RCC 7860 (cell line): ENCODE data around the gene NBPF1.
"Not testable (repeated sequence)": the region's sequence is repeated elsewhere in the genome, so short reads cannot be mapped to it uniquely, and the experiment has no call there.

Experiments
- DNase-seq: peaks from one replicate; pipeline ENCODE4 v3.0.0-alpha.2; 2015; ENCODE audit warnings: low spot score
- FAIRE-seq: peaks from 2 replicates; lab custom pipeline; 2012; peaks lifted over from hg19 to GRCh38; lab: Jason Lieb, UNC

Gene NBPF1

DNA sequence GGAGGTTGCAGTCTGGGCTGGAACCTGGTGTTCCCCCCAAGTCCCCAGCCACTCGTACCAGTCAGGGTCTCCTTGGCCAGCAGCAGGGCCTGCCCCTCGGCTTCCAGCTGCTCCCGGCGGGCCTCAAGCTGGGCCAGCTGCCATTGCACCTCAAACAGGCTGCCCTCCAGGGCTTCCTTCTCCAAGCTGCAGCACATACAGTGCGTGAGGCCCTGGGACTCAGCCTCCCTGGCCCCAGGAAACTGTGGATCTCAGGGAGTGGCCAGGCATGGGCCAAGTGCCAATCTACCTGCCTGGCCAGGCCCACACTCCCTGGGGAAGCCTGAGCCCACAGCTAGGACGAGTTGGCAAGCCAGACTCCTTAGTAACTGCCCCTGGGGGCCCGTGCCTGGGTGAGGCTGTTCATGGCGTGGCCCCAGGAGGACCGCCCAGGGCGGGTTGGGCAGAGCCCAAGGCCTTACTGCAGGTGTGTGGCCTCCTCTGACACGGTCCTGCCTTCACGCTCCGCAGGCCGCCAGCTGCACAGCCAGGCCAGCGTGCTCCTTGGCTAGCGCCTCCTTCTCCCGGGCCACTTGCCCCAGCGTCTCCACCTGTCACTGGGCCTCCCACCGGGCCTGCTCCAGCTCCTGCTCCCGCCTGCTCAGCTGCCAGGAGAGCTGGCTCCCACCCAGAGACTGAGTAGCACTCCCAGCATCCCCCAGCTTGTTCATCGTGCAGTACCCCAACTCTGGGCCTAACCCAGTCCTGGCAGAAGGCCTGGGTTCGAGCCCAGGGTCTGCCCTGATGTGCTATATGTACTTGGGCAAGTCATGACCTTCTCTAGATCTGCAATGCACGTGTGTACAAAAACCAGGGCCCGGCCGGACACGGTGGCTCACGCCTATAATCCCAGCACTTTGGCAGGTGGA, 10.7 kb upstream of the NBPF1 start:
- not testable (repeated sequence) for FAIRE-seq
- DNase-seq, result peak; percentile 64

DNA sequence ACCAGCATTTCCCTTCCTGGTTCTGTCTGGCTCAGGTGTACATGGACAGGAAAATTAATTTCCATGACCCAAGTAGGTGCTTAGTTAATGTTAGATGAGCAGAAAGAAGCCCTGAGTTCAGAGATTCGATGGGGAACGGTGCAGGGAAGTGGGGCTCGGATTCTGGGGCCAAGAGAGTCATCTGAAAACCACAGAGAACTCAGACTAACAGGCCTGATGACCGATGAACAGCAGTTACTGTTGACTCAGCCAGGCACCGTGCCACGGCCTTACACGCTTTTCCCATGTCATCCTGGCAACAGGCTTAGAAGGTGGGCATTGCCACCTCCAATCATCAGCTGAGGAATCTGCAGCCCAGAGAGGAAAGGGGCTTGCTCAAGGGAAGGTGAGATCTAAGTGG, 10.0 kb upstream of the NBPF1 start:
- DNase-seq, result peak; percentile 85

DNA sequence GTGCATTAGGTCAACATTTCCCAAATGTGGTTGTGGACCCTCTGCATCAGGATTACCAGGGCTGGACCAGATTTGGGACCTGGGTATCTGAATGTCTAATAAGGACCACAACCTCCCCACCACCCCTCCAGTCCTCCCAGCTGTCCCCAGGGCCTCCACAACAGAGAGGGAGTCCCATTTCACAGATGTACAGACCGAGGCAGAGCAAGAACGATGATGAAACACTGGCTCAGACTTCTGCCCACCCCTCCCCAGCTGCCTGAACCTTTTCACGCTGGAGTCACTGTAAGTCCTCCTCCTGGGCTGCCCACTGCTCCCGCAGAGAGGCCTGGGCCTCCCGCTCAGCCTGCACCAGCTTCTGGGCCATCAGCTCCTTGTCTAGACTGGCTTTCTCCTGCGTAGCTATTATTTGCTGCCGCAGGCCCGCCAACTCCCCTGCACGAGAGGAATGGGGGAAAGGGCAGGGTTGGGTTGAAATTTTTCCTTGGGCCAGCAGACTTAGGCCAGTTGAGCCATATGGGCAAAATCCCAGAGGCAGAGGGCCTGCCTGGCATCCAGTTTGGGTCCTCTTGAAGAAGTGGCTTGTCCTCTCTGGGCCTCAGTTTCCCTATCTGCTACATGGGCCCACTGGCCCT, 8.4 kb upstream of the NBPF1 start:
- not testable (repeated sequence) for FAIRE-seq, DNase-seq

More for the DNA sequence above, 10.0 kb upstream of the NBPF1 start:
- peak; percentile 81 for FAIRE-seq

DNA sequence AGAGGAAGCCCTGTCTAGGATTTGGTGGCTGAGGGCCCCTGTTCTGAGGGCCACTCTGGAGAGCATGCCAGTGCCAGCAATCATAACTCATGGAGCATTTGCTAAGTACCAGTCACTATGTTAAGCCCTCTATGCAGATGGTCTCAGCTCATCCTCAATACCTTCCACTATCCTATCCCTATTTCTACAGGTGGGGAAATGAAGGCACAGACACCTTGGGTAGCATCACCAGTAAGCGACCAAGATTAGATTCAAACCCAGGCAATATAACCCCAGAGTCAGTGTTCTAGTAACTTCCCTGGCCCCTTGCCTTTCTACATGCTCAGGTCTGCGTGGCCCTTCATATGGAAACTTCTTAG, 7.9 kb upstream of the NBPF1 start:
- FAIRE-seq (no peak), DNase-seq (no peak)

DNA sequence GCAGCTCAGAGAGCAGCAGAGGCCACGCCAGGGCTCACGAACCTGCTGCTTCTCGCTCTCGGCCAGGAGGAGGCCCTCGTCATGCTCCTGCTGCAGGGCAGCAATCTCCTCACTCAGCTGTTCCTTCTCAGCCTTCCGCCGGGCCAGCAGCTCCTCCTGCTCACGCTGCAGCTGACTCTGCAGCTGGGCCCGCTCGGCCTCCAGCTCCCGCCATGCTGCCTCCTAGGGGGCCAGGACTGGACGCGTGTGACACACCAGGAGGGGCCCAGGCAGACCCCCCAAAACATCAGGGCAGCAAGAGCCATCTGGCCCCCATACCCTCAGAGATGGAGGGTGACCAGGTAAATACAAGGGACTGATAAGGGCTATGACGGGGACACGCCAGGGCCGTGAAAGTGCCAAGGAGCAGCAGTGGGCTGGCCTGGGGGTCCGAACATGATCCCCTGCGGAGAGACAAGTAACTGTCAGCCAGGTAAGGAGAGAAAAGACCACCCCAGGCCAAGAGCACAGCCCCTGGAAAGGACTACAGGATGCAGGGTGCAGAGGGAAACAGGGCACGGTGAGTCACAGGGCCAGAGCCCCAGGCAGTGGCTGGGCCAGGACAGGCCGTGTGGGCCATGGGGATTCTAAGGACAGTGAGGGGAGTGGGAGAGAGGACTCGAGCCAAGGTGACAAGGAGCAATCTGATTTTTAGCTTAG, 6.6 kb upstream of the NBPF1 start:
- not testable (repeated sequence) for DNase-seq, FAIRE-seq

DNA sequence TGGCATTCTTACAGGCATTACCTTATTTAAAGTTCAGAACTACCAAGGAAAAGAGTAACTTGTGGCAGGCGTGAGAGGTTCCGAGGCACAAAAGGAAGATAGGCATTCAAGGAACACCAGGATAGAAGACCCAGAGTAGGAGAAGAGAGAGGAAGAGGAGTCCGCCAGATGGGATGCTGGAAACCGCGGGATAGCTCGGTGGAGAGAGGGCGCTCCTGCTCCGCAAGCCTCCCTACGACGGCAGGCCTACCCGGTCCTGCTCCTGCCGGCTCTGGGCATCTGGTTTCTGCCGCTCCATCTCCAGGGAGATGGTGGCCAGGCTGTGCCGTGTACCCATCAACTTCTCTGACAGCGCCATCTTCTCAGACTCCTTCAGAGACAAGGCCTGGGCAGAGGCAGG, 5.4 kb upstream of the NBPF1 start:
- DNase-seq (no peak), FAIRE-seq (no peak)

DNA sequence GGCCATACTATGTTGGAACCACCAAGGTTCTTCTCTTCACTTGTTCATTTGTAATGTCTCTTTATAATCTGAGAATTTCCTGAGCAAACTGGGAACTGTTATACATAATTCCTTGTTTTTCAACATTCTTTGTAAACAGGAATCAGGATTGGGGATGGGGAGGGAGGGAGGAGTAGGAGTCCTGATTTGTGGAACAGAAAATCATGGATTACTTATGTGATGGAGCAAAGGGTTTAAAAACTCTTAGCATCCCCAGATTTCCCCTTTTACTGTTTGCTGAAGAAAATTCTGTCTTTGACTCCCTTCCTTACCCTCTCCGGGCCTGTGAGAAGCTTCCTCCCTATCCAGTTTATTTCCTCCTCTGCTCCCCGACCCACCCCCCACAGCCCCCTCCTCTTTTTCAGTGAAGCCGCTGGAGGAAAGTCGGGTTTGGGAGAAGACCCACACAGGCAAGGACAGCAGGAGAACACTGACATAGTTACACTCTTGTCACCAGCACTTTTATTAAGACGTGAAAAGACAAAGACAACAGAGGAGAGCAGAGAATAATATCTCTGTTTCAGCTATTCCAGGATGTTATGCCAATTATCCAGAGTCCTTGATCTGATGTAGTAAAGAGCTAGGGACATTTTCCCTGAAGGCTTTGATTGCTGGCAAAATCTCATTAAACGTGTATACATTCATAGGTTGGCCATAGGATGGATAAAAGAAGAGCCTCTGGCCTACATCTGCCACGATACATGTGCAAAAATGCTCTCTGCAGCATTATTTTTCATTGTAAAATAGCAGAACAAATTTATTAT, 4.6 kb upstream of the NBPF1 start:
- DNase-seq (no peak), FAIRE-seq (no peak)

DNA sequence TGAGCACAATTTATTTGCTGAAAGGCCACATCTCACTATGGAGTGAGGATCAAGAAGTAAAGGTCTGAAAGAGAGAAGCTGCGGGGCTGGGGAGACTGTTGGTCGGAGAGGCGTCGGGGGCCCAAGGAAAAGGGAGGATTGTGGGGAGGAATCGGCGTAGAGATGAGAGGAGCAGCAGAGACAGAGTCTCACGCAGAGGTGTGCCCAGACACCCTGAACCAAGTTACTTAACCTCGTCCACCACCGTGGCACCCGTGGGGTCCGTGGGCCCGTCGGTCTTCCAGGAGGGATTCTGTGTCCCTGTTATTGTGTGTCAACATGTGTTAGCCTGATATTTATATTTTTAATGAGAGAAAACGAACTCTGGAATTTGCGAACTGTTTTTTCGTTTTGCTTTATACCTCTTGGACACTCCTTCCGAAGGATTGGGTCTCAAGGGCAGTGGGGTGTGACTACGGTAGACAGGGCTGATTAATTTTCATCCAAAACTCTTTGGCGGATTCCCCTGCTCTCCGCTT, 3.8 kb upstream of the NBPF1 start:
- DNase-seq (no peak), FAIRE-seq (no peak)

DNA sequence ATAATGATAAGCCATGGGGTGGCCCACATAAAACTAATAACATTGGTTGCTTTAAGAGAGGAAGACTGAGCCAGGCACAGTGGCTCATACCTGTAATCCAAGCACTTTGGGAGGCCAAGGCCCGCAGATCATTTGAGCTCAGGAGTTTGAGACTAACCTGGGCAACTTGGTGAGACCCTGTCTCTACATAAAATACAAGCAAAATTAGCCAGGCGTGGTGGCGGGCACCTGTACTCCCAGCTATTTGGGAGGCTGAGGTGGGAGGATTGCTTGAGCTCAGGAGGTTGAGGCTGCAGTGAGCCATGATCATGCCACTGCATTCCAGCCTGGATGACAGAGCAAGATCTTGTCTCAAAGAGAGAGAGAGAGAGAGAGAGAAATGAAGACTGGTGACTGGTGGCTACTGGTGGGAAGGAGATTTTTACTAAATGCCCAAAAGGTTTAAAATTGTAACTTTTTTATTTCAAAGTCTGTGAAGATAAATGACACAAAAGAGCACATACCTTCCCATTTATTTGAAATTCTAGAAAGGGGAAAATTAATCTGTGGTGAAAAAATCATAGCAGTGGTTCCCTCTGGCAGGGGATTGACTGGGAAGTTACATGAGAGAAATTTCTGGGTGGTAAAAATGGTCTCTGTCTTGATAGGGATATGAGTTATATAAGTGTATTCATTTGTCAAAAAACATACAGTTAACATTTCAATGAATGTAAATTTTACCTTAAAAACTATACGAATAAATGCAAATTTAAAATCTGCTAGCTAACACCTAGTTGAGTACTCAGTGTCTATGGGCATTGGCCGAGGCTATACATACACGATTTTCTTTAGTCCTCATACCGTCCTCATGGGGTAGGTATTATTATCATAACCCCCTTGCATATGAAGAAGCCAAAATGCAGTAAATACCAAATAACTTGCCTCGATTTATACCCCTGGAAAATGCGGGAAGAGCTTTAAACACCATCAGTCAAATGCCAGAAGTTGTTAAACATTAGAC, 2.2 kb upstream of the NBPF1 start:
- no peak for FAIRE-seq
- no peak for DNase-seq

DNA sequence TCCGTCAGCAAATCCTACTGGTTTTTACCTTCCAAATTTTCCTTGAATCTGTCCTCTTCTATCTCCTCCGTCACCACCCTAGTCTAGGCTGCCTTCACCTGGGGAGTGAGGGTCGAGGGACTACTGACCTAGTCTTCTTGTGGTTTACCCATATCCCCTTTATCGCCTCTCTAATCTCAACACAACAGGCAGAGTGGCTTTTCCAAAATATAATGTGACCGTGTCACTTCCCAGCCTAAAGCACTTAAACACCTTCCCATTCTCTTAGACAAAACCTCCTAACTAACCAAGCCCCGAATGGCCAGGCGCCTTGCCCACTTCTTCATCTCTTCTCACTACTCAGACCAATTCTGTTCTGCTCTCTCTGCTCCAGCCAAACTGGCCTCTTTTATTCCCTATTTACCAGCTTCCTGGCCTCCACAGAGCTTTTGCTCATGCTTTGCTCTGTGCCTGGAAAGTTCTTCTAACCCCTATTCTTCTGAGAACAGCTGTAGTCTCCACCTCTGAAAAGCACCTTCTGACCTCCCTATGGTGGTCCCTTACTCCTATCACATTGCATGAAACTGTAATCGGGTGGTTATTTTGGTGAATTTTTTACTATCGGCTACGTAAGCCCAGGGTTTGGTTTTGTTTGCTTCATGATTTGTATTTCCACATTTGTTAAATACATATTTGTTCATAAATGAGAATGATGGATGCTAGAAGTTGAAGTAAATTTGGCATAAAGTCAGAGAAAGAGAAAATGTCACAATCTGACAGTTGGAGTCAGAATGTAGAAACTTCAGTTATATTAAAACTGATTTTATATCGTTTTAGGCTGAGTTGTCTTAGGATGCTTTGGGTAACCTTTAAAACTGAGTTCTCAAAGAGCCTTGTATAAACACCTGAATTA, 1.2 kb upstream of the NBPF1 start:
- no peak for DNase-seq
- FAIRE-seq, result no peak

DNA sequence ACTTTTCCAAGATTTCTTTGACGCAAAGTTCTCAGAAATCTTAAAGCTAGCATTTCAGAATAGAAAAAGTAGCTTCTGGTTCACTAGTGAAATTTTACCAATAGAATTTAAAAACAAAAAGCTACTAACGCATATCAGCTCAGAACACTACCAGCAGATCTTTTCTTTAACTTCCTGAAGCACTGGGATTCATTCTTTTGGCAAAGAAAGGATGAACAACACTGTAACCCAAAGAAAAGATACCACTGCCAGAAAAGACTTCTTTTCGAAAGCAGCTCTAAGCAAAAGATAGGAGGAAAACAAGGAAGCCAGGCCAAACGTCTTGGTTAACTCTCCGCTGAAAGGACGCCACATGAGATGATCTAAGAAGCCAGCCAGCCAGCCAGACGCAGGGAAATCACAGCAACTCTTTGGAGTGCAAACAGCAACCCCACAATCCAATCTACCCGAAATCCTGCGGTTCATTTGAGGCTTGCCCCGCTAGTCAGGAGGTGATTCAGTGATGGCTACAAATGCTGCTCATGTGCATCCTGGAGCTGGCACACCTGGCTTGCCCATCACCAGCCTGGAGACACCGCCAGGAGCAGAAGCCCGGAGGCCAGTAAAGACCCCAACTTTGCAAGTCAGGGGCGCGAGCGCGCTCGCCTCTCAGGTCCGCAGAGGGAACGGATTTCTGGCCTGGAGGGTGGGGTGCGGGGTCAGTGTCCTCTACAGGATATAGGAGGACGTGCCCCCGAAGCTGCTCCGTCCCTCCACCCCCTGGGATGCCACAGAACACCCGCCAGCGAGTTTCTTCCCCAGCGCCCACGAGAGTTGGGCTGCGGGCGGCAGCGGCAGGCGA, 812 bp downstream of the NBPF1 start:
- FAIRE-seq, result no peak

DNA sequence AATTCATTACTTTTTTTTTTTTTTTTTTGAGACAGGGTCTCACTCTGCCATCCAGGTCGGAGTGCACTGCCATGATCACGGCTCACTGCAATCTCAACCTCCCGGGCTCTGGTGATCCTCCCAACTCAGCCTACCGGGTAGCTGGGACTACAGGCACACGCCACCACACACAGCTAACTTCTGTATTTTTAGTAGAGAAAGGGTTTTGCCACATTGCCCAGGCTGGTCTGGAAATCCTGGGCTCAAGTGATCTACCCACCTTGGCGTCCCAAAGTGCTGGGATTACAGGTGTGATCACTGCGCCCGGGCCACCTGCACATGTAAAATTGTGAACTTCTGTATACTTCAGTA, 1.4 kb downstream of the NBPF1 start:
- FAIRE-seq, DNase-seq: not testable (repeated sequence)

More for the DNA sequence above, 812 bp downstream of the NBPF1 start:
- DNase-seq, result peak; percentile 57

DNA sequence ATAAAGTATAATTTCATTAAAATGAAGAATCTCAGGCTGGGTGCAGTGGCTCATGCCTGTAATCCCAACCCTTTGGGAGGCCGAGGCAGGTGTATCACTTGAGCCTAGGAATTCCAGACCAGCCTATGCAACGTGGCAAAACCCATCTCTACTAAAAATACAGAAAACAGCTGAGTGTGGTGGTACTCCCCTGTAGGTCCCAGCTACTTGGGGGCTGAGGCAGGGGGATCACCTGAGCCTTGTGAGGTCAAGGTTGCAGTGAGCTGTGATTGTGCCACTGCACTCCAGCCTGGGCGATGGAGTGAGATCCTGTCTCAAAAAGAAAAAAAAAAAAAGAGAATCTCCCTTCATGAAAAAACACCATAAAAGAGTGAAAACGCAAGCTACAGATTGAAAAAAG, 2.2 kb downstream of the NBPF1 start:
- FAIRE-seq, DNase-seq: not testable (repeated sequence)

DNA sequence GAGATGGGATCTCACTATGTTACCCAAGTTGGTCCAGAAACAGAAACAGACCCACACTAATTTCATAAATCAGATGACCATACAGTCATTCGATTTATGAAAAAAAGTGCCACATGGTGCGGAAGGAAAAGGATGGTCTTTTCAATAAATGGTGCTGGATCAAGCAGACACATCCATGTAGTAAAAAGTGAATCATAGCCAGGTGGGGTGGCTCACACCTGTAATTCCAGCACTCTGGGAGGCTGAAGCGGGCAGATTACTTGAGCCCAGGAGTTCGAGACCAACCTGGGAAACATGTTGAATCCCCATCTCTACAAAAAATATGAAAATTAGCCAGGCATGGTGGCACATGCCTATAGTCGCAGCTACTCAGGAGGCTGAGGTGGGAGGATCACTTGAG, 2.8 kb downstream of the NBPF1 start:
- not testable (repeated sequence) for DNase-seq, FAIRE-seq

DNA sequence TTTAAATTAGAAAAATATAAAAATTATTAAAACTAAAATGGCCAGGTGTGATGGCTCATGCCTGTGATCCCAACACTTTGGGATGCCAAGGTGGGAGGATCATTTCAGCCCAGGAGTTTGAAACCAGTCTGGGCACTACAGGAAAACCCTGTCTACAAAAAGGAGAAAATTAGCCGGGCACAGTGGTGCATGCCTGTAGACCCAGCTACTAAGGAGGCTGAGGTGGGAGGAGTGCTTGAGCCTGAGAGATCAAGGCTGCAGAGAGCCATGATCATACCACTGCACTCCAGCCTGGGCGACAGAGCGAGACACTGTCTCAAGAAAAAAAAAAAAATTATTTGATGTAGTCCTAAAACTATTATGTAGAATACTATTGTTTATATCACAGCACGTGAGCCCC, 3.6 kb downstream of the NBPF1 start:
- not testable (repeated sequence) for DNase-seq, FAIRE-seq

DNA sequence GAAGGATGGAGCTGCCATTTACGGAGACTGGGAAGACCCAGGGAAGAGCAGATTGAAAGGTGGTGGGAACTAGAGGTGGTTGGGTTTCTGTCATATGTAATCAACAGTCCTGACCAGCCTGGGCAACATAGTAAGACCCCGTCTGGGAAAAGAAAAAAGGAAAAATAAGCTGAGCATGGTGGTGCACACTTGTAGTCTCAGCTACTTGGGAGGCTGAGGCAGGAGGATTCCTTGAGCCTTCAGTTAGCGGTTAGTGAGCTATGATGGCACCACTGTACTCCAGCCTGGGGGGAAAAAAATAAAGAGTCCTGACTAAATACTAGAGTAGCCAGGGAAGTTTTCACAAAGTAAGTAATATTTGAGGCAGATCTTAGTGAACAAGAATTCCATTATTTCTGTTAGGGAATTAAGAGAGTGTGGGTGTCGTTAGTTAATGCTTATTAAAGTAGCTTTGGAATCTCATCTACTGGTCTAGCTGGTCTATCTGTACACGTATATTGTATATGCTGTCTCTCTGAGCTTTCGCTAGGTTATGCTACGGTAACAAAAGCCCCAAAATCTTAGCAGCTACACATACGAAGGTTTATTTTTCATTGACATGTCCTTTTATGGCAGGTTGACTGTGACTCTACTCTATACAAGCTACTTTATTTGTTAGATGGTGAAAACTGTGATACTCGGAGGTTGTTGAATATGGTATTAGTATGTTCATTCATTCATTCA, 4.4 kb downstream of the NBPF1 start:
- no peak for FAIRE-seq

More for the DNA sequence above, 4.4 kb downstream of the NBPF1 start:
- no peak for DNase-seq
